ENCODE data around the gene MED31.

- TF ChIP-seq EZH2 (IDR thresholded peaks at IDR 0.05; ENCODE audit: low read length, unreplicated experiment) (no peak), CTCF (conservative IDR thresholded peaks at IDR 0.05; ENCODE audit: low read depth, low read length) (no peak)
Observed at GRCh38 chr17:6688944-6689343, 37.5 kb upstream of the MED31 start.

All from PC-3 (cell line).